Measurements from ENCODE around the gene YAP1.

The YAP1 gene

DNA sequence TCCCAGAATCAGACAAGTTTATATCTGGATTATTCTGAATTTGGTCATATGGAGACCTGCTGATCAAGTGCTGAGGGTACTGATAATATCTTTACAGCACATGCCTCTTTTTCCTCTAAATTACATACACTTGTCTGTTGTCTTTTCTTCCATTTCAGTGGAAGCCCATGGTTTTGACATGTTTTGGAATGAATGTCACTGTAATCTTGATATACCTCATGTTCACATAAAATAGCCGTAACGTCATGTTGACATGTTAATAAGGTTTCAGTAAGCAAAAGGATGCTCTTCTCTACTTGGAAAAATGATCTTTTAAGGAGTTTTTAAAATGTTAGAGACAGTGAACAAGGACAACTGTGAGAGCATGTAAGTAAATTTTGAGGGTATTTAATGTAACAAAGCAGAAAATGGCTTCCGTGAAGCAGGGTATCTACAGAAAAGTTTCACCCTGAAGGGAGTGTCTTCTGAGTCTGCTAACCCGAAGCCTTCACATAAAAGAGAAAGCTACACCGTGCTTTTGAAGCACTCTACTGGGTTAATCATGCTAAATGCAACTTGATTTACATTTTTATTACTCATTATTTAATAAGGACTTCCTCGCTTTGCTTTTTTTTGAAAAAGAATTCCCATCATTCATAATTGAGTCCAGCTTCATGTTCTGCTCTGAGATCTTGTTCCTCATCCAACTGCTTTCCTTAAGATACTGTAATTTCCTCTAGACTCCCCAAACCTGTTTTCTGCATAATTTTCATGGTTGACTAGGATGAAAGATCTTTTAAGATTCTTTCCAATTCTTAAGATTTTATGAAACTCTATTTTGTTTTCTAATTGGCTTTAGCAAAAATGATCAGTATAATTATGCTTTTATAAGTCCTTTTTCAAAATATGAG is 56.2 kb downstream of the YAP1 start:
- no peak for TF ChIP-seq CTCF (conservative IDR thresholded peaks at IDR 0.05; ENCODE audit: low read depth)
- ChIA-PET POLR2A (ENCODE audit: low non-redundant PET) (no interaction called here), CTCF (no interaction called here)
- no peak overlapping the region for H3K27ac ChIP-seq
- DNase-seq (ENCODE audit: low spot score) = no peak

DNA sequence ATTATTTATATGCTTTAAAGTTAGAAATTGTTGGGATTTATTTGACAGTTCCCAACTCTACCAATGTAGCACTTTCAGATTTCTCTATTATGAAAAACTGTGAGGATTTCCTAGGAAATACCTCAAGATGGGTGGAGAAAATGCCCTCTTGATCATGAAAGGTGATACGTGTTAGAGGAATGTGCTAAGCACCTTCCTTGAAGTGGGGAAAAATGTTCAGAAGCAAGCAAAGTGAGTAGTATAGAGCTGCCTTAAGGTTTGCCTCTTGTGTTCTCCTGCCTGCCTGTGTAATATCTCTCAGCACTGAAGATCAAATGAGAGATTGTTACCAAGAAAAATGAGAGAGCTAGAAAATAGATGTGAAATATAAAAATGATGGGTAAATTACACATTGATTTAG is 58.2 kb downstream of the YAP1 start:
- peak; percentile 28 for DNase-seq (ENCODE audit: low spot score)
- POLR2A ChIA-PET (ENCODE audit: low non-redundant PET) = no interaction called here

GRCh38 chr11:102171101-102171500 is 60.9 kb downstream of the YAP1 start:
- CTCF ChIA-PET = interaction anchor here (0.6 to 0.7 kb wide), 3 partner anchors 31 to 506 kb away, joined by 3 to 4 read pairs (median 3); no protein-coding TSS in a partner anchor
- no peak for TF ChIP-seq CTCF (conservative IDR thresholded peaks at IDR 0.05; ENCODE audit: low read depth)
- peak; percentile 52 for DNase-seq (ENCODE audit: low spot score)
- H3K27ac ChIP-seq = peak overlapping the region; percentile 80
- POLR2A ChIA-PET (ENCODE audit: low non-redundant PET) = interaction anchor here (0.6 kb wide), 1 partner anchor 42 kb away, joined by 3 read pairs; no protein-coding TSS in a partner anchor

More for the DNA sequence above, 58.2 kb downstream of the YAP1 start:
- CTCF ChIA-PET = interaction anchor here (0.6 to 1.0 kb wide), 2 partner anchors 18 to 27 kb away, joined by 3 to 4 read pairs; no protein-coding TSS in a partner anchor
- no peak overlapping the region for H3K27ac ChIP-seq
- TF ChIP-seq CTCF (conservative IDR thresholded peaks at IDR 0.05; ENCODE audit: low read depth) = no peak

GRCh38 chr11:102172127-102172848 is 62.0 kb downstream of the YAP1 start:
- peak overlapping the region; percentile 62 for H3K27ac ChIP-seq
- no peak for TF ChIP-seq CTCF (conservative IDR thresholded peaks at IDR 0.05; ENCODE audit: low read depth)

DNA sequence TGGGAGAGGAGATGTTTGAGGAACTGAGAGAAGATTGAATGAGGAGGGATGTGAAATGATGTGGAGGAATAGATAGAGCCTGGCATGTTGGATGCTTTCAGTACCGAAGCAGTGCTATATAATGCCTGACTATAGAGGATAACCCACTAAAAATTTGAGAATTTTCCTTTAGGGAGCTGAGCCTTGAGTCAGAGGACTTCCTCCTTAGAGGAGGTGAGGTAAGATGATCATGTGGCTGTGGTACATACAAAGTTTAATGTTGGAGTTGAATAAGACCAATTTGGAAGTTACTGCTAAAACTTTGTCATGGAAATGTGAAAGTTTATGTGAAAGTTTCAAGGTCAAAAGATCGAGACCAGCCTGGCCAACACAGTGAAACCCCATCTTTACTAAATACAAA is 66.9 kb downstream of the YAP1 start:
- ChIA-PET POLR2A (ENCODE audit: low non-redundant PET) (no interaction called here), CTCF (no interaction called here)
- no peak for TF ChIP-seq CTCF (conservative IDR thresholded peaks at IDR 0.05; ENCODE audit: low read depth)
- DNase-seq (ENCODE audit: low spot score) = no peak
- peak overlapping the region; percentile 79 for H3K27ac ChIP-seq

More at GRCh38 chr11:102172127-102172848, 62.0 kb downstream of the YAP1 start:
- no peak for DNase-seq (ENCODE audit: low spot score)
- ChIA-PET CTCF (interaction anchor here (0.6 to 0.7 kb wide), 2 partner anchors 39 to 360 kb away, joined by 3 to 4 read pairs; no protein-coding TSS in a partner anchor), POLR2A (ENCODE audit: low non-redundant PET) (no interaction called here)

DNA sequence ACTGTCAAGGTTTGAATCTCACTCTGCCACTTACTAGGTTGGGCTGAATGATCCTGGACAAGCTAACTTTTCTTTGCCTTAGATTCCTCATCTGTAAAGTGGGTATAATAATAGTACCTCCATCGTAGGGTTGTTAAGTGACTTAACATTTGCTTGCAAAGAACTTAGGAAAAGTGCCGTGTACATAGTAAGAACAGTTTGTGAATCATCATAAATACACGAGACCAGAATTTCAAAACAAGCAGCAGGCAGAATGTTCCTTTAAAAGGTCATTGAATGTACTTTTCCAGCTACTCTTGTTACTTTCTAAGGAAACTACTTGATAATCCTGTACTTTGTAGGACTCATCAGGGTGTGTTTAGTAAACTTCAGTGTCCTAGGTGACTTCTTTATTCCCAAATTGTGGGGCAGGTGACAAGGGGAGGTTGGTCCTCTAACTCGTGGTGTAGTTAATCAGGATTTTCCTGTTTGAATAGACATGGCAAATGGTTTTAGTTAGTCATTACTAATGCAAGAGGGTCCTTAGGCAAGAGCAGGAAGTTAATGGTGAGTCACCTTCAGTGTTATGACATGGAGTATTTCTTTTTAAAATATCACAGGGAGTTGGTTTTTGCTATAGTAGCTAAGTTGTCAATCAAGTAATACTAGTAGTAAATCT is 67.9 kb downstream of the YAP1 start:
- no peak for TF ChIP-seq CTCF (conservative IDR thresholded peaks at IDR 0.05; ENCODE audit: low read depth)
- no peak overlapping the region for H3K27ac ChIP-seq
- peak; percentile 94 for DNase-seq (ENCODE audit: low spot score)
- CTCF ChIA-PET = interaction anchor here (1.3 kb wide), 1 partner anchor 91 kb away, joined by 4 read pairs; no protein-coding TSS in a partner anchor
- POLR2A ChIA-PET (ENCODE audit: low non-redundant PET) = no interaction called here
